ENCODE data around the gene MARCOL. TPM values are rescaled to one million over a fixed set of nuclear protein-coding genes. Genes with fewer than 3 reads are reported as not detected.
"Not testable (repeated sequence)": the region's sequence is repeated elsewhere in the genome, so short reads cannot be mapped to it uniquely, and the experiment has no call there.

MARCOL gene
- total RNA-seq, 1 donor from 2014 or later: not detected

DNA sequence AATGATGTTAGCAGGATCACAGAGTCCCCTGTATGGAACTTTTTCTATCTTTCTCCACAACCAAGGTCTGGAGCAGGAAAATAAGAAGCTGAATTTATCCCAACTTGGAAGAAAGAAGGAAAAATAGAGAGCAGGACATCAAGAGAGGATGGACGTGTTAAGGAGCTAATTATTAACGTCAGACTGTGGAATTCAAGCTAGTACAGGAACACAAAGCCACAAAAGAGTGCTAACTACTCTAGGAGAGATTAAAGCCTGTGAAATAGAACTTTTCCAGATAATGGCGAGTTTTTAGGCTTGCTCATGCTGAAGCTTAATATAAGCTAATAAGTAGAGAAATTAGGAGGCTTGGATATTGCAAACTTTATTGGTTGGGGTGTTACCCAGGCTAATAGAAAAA is 29.6 kb downstream of the MARCOL start:
- no peak for DNase-seq

DNA sequence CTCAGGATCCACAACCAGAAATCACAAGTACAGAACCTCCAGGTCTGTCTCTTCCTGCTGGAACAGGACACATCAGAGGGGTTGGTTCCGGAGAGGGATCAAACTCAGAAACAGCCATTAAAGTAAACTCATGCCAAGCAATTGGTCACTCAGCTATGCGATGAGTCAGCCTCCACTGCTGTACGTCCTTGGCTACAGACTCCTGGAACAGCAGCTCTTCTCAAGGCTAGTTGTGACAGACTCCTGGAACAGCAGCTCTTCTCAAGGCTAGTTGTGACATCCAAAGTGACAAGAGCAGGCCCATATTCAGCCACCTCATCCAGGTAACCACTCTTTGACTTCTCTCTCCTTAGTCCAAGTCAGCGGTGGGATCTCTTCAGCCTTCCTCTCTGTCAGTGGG is 30.2 kb downstream of the MARCOL start, which contains the start of gene SPINK13:
Gene SPINK13, plus strand, starts transcription at position 229 of the 400 bp plus-strand sequence. CDS start 1,279 bp downstream, outside the sequence.
- no peak for DNase-seq

DNA sequence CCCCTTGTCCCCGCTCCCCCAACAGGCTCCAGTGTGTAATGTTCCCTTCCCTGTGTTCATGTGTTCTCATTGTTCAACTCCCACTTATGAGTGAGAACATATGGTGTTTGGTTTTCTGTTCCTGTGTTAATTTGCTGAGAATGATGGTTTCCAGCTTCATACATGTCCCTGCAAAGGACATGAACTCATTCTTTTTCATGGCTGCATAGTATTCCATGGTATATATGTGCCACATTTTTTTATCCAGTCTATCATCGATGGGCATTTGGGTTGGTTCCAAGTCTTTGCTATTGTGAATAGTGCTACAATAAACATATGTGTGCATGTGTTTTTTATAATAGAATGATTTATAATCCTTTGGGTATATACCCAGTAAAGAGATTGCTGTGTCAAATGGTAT is 36.8 kb downstream of the MARCOL start:
- DNase-seq: not testable (repeated sequence)

DNA sequence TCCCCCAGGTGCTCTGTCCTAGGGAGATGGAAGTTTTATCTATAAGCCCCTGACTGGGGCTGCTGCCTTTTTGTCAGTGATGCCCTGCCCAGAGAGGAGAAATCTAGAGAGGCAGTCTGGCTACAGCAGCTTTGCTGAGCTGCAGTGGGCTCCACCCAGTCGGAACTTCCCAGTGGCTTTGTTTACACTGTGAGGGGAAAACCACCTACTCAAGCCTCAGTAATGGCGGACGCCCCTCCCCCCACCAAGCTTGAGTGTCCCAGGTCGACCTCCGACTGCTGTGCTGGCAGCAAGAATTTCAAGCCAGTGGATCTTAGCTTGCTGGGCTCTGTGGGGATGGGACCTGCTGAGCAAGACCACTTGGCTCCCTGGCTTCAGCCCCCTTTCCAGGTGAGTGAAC is 42.6 kb downstream of the MARCOL start:
- DNase-seq: not testable (repeated sequence)

DNA sequence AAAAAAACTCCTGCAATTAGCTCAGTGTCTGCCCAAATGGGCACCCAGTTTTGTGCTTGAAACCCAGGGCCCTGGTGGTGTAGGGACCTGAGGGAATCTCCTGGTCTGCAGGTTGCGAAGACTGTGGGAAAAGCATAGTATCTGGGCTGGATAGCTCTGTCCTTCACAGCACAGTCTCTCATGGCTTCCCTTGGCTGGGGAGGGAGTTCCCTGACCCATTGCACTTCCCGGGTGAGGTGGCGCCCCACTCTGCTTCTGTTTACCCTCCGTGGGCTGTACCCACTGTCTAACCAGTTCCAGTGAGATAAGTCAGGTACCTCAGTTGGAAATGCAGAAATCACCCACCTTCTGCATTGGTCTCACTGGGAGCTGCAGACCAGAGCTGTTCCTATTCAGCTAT is 43.0 kb downstream of the MARCOL start:
- not testable (repeated sequence) for DNase-seq

DNA sequence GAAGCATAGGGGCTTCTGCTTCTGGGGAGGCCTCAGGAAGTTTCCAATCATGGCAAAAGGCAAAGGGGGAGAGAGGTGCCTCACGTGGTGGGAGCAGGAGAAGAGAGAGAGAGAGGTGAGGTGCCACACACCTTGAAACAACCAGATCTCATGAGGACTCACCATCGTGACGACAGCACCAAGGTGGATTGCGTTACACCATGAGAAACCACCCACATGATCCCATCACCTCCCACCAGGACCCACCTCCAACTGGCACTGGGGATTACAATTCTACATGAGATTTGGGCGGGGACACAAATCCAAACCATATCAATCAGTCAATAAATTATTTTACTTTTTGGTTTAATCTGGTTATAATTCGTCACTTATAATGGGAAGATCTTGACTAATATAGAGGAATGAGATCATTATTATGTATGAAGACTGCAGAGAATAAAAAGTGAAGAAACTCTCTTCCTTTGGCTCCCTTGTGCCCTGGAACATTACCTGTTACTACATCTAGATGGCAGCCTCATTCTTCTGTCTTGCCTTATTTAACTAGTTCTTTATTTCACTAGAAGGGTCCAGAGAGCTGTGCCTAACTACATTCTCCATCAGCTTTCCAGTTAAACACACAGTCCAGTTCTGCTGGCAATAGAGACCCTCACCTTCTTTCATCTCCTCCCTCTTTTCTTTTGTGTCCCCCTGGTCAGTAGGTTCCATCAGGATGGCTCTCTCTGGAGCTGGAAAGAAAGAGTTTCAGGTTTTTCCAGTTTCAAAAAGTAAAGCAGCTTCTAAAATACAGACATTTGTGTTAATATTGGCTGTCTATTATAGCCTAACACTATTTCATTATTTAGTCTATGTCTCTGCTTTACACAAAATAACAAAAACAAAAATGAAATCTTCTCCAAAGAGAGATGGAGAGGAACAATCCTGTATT is 52.2 kb downstream of the MARCOL start:
- DNase-seq: no peak

Small RNAs within 50 kb of the gene (small RNA-seq; reads per million reads assigned to genes)
- not detected for gene HMGN1P16

Other genes starting within 250 kb of the MARCOL start
- not detected for gene SPINK5, start 174.5 kb upstream of the MARCOL start, total RNA-seq
- not detected for gene SPINK14, start 70.0 kb upstream of the MARCOL start, total RNA-seq
- not detected for gene SPINK6, start 35.5 kb upstream of the MARCOL start, total RNA-seq
- gene SPINK13, start 30.3 kb downstream of the MARCOL start, total RNA-seq: not detected
- gene SPINK7, start 73.9 kb downstream of the MARCOL start, total RNA-seq: not detected
- not detected for gene SPINK9, start 97.0 kb downstream of the MARCOL start, total RNA-seq
- gene FBXO38, start 145.4 kb downstream of the MARCOL start, total RNA-seq: 77.5 TPM